Hepatocyte (in vitro differentiated cells): ENCODE data around the gene STRBP. TPM values are rescaled to one million over a fixed set of nuclear protein-coding genes. Genes with fewer than 3 reads are reported as not detected.

ENCODE experiments used
- DNase-seq: peaks from one replicate; pipeline ENCODE4 v3.0.0-alpha.2; 2016; ENCODE audit warnings: low spot score
- H2AFZ ChIP-seq: fragments of 200-600 bp; sonication (generic); 2 replicates; pipeline ENCODE4 v1.6.0; 2016; ENCODE audit warnings: antibody characterized with exemption, mild to moderate bottlenecking
- H3K27ac ChIP-seq: fragments of 200-600 bp; sonication (generic); 2 replicates; pipeline ENCODE4 v1.5.1; 2016; ENCODE audit warnings: mild to moderate bottlenecking
- H3K27me3 ChIP-seq: fragments of 200-600 bp; sonication (generic); 2 replicates; pipeline ENCODE4 v1.6.1; 2016
- H3K36me3 ChIP-seq: fragments of 200-600 bp; sonication (generic); replicated peaks from 2 replicates; pipeline ENCODE4 v1.5.1; 2016; ENCODE audit warnings: low read depth; ENCODE audit not compliant: insufficient read depth
- H3K4me1 ChIP-seq: fragments of 200-600 bp; sonication (generic); 2 replicates; pipeline ENCODE4 v1.5.1; 2016; ENCODE audit warnings: mild to moderate bottlenecking, moderate library complexity; ENCODE audit not compliant: insufficient read depth
- H3K4me2 ChIP-seq: fragments of 200-600 bp; sonication (generic); 2 replicates; pipeline ENCODE4 v1.6.0; 2016
- H3K4me3 ChIP-seq: fragments of 200-600 bp; sonication (generic); 2 replicates; pipeline ENCODE4 v1.5.1; 2016; ENCODE audit warnings: mild to moderate bottlenecking
- H3K79me2 ChIP-seq: fragments of 200-600 bp; sonication (generic); 2 replicates; pipeline ENCODE4 v1.6.0; 2017; ENCODE audit warnings: mild to moderate bottlenecking
- H3K9me2 ChIP-seq: fragments of 200-600 bp; sonication (generic); replicated peaks from 2 replicates; pipeline ENCODE4 v1.6.0; 2017; ENCODE audit warnings: mild to moderate bottlenecking; ENCODE audit not compliant: insufficient read depth
- H3K9me3 ChIP-seq: fragments of 200-600 bp; sonication (generic); 2 replicates; pipeline ENCODE4 v1.5.1; 2016; ENCODE audit warnings: low read depth, mild to moderate bottlenecking
- H4K20me1 ChIP-seq: fragments of 200-600 bp; sonication (generic); 2 replicates; pipeline ENCODE4 v1.6.0; 2016; ENCODE audit warnings: mild to moderate bottlenecking; ENCODE audit not compliant: insufficient read depth, poor library complexity, severe bottlenecking
- CTCF ChIP-seq: fragments of 200-600 bp; sonication (generic); IDR thresholded peaks from 2 replicates; pipeline ENCODE4 v1.5.1; 2016; ENCODE audit warnings: antibody characterized with exemption, mild to moderate bottlenecking; ENCODE audit not compliant: poor library complexity
- EZH2 ChIP-seq: fragments of 200-600 bp; sonication (generic); IDR thresholded peaks from 2 replicates; pipeline ENCODE4 v1.6.1; 2016; ENCODE audit warnings: antibody characterized with exemption, mild to moderate bottlenecking, borderline replicate concordance
- EZH2phosphoT487 ChIP-seq: fragments of 200-600 bp; sonication (generic); IDR thresholded peaks from one replicate; pipeline ENCODE4 v1.6.1; 2018; ENCODE audit warnings: antibody characterized with exemption, mild to moderate bottlenecking, low read depth, moderate library complexity; ENCODE audit not compliant: unreplicated experiment, severe bottlenecking
- WGBS: methylation state at CpG from one replicate; pipeline ENCODE4 v1.1.6; 2016; ENCODE audit warnings: low lambda C conversion rate; ENCODE audit errors: missing lambda C conversion rate; 5-methylcytosine and 5-hydroxymethylcytosine counted together
- polyA plus RNA-seq: library from polyadenylated mRNA; unstranded; fragments of >200 nt; fragmentation: Nextera tagmentation; extraction: Ambion mirVana; gene quantifications from 2 replicates; pipeline ENCODE4 v1.2.1, GENCODE V29; 2016
- total RNA-seq: library from RNA; depleted of rRNA; stranded (reverse); fragments of >200 nt; gene quantifications from 2 replicates; pipeline ENCODE4 v1.2.3, GENCODE V29; 2014

STRBP gene
- total and polyA plus RNA-seq, 2 experiments from 2014 or later = 26.8 to 27.7 TPM

- H3K27me3 ChIP-seq = no peaks in the 10 kb centered on the region
- H3K9me3 ChIP-seq = no peaks in the 10 kb centered on the region
- peaks cover 10% of the 10 kb centered on the region for H3K4me1 ChIP-seq
- H3K36me3 ChIP-seq = no peaks in the 10 kb centered on the region
- H3K4me2 ChIP-seq = no peak overlapping the region
- no peak overlapping the region for H2AFZ ChIP-seq
- peaks cover 72% of the 10 kb centered on the region for H3K79me2 ChIP-seq
- H3K4me3 ChIP-seq = no peak overlapping the region
- WGBS = 74% methylated on average over 2 of the region's 2 CpGs
- H4K20me1 ChIP-seq = no peaks in the 10 kb centered on the region
- no peak for DNase-seq
- H3K9me2 ChIP-seq = no peaks in the 10 kb centered on the region
- no peak overlapping the region for H3K27ac ChIP-seq
- TF ChIP-seq EZH2phosphoT487 (no peak), CTCF (no peak), EZH2 (no peak)
These were observed 19.8 kb downstream of the STRBP start for GRCh38 chr9:123248630-123249029.

GRCh38 chr9:123246534-123246933 is 21.9 kb downstream of the STRBP start:
- H3K36me3 ChIP-seq = no peaks in the 10 kb centered on the region

GRCh38 chr9:123239726-123240125 is 28.7 kb downstream of the STRBP start:
- no peaks in the 10 kb centered on the region for H3K4me1 ChIP-seq
- H3K36me3 ChIP-seq = no peaks in the 10 kb centered on the region
- H3K4me2 ChIP-seq = no peak overlapping the region
- no peak overlapping the region for H2AFZ ChIP-seq
- no peaks in the 10 kb centered on the region for H3K27me3 ChIP-seq
- H3K9me3 ChIP-seq = no peaks in the 10 kb centered on the region
- no peaks in the 10 kb centered on the region for H4K20me1 ChIP-seq
- no peaks in the 10 kb centered on the region for H3K9me2 ChIP-seq
- no peak overlapping the region for H3K4me3 ChIP-seq
- no peak for TF ChIP-seq CTCF
- no peak for TF ChIP-seq EZH2phosphoT487
- no peak for TF ChIP-seq EZH2
- H3K79me2 ChIP-seq = peaks cover 69% of the 10 kb centered on the region
- DNase-seq = no peak
- WGBS = 92% methylated on average over 1 of the region's 1 CpG
- H3K27ac ChIP-seq = no peak overlapping the region

More at GRCh38 chr9:123246534-123246933, 21.9 kb downstream of the STRBP start:
- Histone ChIP-seq H3K79me2 (peaks cover 73% of the 10 kb centered on the region), H3K27me3 (no peaks in the 10 kb centered on the region), H4K20me1 (no peaks in the 10 kb centered on the region), H2AFZ (no peak overlapping the region), H3K9me2 (no peaks in the 10 kb centered on the region), H3K4me3 (no peak overlapping the region), H3K9me3 (no peaks in the 10 kb centered on the region), H3K27ac (no peak overlapping the region), H3K4me1 (peaks cover 1% of the 10 kb centered on the region), H3K4me2 (no peak overlapping the region)
- TF ChIP-seq EZH2phosphoT487 (no peak), CTCF (no peak), EZH2 (no peak)
- no peak for DNase-seq

GRCh38 chr9:123238365-123238764 is 30.0 kb downstream of the STRBP start:
- Histone ChIP-seq H3K79me2 (peaks cover 56% of the 10 kb centered on the region), H2AFZ (no peak overlapping the region), H3K4me1 (no peaks in the 10 kb centered on the region), H3K4me2 (no peak overlapping the region), H3K4me3 (no peak overlapping the region), H3K9me2 (no peaks in the 10 kb centered on the region), H4K20me1 (no peaks in the 10 kb centered on the region), H3K27ac (no peak overlapping the region), H3K36me3 (no peaks in the 10 kb centered on the region), H3K27me3 (no peaks in the 10 kb centered on the region), H3K9me3 (no peaks in the 10 kb centered on the region)
- no peak for DNase-seq
- no peak for TF ChIP-seq CTCF
- TF ChIP-seq EZH2 = no peak
- no peak for TF ChIP-seq EZH2phosphoT487
- 86% methylated on average over 3 of the region's 3 CpGs for WGBS
